Inflammatory macrophage treated with lipopolysaccharide for 4 hours (primary cell): Measurements from ENCODE around the gene ARL15.

Experiments
- DNase-seq: peaks from one replicate; pipeline ENCODE4 v3.0.0-alpha.2; 2020

Gene ARL15

DNA sequence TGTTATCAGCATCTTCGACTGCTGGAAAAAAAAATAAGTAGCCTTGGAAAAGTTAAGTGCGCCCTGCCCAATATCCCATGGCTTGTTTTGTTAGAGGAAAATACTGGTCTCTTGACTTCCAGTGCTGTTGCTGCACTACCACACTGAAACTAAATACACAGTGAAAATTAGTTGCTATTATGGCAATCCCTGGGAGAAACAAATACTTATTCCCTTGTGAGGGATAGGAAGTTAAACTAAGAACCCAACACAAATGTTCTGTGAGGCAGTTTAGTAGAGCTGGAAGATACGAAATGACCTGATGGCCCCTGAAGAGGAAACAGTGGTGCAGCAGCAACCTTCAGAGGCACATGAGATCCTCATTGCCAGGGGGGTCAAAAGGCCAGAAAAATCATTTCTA, 164.0 kb downstream of the ARL15 start:
- no peak for DNase-seq

GRCh38 chr5:54140247-54140840, 170.0 kb downstream of the ARL15 start:
- no peak for DNase-seq

- no peak for DNase-seq
Observed at GRCh38 chr5:54136516-54137440, 173.6 kb downstream of the ARL15 start.

DNA sequence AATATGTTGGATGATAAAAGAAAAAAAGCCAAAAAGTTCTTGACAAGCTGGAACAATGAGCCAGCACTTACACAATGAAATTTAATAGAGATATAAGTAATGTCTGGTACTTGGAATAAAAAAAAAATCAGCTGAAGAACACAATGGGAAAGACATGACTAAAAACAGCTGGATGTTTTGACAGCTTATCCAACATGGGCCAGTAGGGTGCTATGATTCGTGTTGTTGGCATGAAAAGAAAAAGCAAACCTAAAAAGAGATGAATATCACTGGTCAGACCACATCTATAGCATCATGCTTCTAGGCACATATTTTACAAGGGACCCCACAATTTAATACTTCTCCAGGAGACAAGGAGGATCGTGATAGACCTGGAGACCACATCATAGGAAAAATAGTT, 175.3 kb downstream of the ARL15 start:
- DNase-seq: no peak

DNA sequence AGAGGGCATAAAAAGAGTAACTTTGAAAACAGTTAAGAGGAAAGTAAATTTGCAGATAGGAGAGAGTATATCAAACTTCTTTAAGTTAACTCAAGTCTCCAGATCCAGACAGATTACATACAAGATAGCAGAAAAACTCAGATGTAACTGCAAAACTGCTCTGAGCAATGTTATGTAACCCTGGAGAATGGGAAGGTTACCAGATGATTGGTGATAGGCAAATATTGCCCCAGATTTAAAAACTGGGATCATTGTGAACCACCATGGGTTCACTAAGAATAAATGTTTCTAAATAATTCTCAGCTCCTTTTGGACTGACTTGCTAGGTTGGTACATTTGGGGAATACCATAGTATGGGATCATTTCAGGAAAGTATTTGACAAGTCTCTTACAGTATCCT, 176.5 kb downstream of the ARL15 start:
- DNase-seq: no peak

DNA sequence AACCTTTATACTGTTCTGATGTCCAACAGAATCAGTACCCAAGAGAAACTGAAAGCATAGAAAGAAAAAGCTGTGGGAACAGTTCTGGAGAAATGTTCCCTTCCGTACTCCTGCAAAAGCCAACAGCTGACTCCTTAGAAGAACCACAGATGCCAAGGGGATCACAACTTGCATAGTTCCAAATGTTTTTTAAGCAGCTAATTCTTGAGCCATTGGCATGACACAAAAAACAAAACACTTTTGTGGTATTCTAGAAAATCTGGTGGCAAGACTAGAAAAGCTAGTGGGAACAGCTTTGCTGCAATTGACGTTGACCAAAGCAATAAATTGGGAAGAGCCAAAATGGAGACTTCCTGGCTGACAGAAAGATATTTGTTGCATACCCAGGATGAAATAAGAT, 189.9 kb downstream of the ARL15 start:
- DNase-seq: no peak

DNA sequence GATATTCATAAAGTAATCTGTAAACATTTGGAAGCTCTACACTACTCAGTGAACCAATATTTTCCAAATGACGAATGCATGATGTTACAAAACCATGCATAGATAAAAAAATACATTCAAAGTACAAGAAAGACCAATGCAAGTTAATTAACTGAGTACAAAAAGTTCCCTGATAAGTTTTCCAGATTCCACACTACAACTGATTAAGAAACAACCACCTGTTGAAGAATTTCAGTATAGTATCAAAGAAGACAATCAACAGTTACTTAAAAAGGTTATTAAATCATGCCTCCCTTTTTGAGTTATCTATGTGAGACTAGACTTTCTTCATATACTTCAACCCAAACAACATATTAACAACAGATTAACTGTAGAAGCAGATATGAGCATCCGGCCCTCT, 192.4 kb downstream of the ARL15 start:
- DNase-seq: no peak

GRCh38 chr5:54115735-54116403, 194.5 kb downstream of the ARL15 start:
- DNase-seq: no peak

DNA sequence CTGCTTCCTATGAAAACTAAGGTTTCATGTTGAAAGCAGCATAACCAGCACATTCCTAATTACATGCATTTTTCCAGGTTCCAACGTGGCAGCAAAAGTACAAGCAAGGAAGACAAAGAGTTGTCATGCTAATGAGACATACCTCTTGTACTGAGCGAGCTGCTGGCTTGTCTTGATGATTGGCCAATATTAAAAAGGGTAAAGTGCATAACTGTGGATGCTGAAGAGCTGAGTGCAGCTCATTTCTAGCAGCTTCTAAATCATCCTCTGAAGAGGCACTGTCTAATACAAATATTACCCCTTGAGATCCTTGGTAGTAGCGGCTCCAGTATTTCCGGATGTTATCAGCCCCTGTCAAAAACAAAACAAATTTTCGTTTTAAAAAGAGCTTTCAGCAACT, 197.3 kb downstream of the ARL15 start:
- no peak for DNase-seq

GRCh38 chr5:54109626-54110330, 200.6 kb downstream of the ARL15 start:
- DNase-seq: no peak

DNA sequence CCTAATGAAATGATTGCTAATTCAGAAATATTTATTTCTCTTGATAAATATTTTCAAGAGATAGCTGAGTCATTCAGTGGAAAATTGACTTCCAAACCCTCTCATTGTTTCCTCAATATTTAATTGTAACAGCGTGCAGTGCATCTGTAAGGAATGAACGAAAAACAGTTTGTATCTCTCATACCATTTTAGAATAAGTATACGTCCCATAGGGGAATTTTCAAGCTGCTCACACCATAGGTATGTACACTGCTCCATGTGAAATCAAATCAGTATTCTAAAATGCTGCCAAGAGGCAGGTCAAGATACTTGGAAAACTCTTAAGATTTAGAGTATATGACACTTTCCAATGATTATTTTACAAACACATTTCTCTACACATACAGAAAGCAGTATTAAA, 202.2 kb downstream of the ARL15 start:
- DNase-seq: no peak

DNA sequence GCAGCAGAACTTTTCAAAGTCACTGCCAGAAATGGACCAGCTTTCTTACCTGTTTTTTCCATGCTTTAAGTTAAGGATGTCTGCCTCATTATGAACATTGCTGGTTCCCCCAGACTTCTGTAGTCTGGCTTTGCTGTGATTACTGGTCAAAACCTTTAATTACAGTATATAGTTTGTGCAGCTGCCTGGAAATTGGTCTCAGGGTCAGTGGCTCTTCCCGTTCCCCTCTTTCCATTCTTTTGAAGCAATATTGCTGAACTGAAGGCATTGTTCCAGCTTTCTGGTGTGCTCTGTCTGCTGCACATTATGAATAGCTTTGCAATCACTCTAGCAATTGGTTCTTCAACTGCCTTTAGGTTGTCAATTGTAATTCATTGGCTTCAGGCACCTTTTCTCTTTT, 206.5 kb downstream of the ARL15 start:
- DNase-seq: no peak

DNA sequence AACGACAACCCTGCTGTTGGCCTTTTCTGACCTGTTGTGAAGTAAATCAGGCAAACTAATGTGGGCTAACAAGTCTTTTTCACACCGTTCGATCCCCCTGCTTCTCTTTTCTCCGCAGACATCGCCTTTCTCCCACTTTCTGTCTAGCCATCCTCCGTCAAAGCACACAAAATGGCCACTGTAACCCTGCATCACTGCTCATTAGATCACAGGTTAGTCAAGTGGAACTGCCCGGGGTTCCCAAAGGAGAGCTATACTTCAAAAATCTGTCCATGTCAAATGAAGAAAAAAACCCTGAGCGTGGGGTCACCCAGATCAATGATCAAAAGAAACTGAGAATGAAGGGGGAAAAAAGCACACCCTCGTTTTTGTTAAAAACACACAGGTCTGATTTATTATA, 212.1 kb downstream of the ARL15 start:
- no peak for DNase-seq

DNA sequence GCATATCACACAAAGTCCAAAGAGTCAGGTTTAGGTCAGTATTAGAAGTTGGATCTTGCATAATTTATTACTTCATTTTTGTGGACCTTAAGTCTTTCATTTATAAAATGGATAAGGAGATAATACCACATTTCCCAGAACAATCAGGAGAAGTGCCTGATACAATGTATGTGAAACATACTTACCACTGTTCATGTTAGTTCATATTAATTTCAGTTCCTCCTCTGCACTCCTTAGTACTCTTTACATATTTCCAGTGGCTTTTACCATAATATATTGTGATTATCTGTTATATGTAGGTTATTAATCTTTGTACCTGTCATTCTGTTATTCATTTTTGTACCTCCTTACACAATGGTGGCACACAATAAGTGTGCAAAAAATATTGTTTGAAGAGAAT, 214.4 kb downstream of the ARL15 start:
- peak; percentile 18 for DNase-seq

GRCh38 chr5:54094706-54095105, 215.7 kb downstream of the ARL15 start:
- no peak for DNase-seq

DNA sequence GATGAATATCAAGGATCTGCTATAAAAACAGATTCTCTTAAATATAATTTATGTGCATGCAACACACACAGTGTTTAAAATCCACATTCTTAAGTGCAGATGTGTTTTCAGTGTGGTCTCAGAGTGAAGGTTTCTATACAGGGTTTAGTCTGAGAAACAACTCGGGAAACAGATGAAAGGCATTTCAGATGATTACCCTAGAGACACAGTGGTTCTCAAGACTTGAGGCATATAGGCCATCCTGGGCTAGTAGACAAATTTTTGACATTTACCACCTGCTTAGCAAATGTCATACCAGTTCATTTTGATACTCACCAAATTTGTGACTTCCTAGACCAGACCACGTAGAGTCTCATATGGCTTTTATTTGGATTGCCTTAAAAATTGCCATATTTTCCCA, 216.5 kb downstream of the ARL15 start:
- DNase-seq: no peak

GRCh38 chr5:54093081-54093492, 217.3 kb downstream of the ARL15 start:
- no peak for DNase-seq

GRCh38 chr5:54091307-54092130, 218.9 kb downstream of the ARL15 start:
- DNase-seq: no peak

- DNase-seq: no peak
Observed at GRCh38 chr5:54090495-54091120, 219.8 kb downstream of the ARL15 start.

DNA sequence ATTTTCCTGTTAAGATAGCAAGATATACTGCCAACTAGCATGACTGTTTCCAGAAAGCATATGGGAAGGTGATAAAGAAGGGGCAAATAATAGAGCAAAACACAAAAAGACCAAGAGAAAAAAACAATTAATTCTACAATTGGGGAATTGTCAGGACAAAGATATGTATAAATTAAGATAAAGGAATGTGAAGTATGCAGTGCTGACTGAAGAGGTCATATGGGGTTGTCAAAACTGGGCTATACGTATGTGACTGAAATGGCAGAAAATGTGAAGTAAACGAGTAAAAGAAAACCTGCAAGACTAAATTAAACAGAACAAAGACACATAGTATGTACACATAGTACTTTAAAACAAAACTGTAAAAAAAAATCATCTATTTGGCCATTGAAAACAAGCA, 222.3 kb downstream of the ARL15 start:
- DNase-seq: no peak

GRCh38 chr5:54087436-54087835, 222.9 kb downstream of the ARL15 start:
- DNase-seq: peak; percentile 19

GRCh38 chr5:54086191-54086590, 224.2 kb downstream of the ARL15 start:
- DNase-seq: no peak
